Prostate gland (tissue), 2 donors: Measurements from ENCODE around the gene GAREM1.

Source experiments
- POLR2A ChIP-seq: fragments of 450-650 bp; IDR thresholded peaks from one replicate; pipeline ENCODE4 v1.6.1; 2016; ENCODE audit warnings: antibody characterized with exemption, mild to moderate bottlenecking
- TF ChIP-seq, protein P1 (sequence below), 4 experiments: fragments of 200-600 bp in 2 of 4; fragments of 450-650 bp in 2 of 4; sonication (generic) in 2 of 4; IDR thresholded peaks; 1 replicate in 3 of 4; 2 replicates in 1 of 4; pipeline ENCODE4 v1.5.1; 2016 to 2019; ENCODE audit warnings: antibody characterized with exemption in 4 of 4, mild to moderate bottlenecking in 2 of 4, moderate library complexity in 2 of 4

- TF ChIP-seq, protein P1, sequence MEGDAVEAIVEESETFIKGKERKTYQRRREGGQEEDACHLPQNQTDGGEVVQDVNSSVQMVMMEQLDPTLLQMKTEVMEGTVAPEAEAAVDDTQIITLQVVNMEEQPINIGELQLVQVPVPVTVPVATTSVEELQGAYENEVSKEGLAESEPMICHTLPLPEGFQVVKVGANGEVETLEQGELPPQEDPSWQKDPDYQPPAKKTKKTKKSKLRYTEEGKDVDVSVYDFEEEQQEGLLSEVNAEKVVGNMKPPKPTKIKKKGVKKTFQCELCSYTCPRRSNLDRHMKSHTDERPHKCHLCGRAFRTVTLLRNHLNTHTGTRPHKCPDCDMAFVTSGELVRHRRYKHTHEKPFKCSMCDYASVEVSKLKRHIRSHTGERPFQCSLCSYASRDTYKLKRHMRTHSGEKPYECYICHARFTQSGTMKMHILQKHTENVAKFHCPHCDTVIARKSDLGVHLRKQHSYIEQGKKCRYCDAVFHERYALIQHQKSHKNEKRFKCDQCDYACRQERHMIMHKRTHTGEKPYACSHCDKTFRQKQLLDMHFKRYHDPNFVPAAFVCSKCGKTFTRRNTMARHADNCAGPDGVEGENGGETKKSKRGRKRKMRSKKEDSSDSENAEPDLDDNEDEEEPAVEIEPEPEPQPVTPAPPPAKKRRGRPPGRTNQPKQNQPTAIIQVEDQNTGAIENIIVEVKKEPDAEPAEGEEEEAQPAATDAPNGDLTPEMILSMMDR (IDR thresholded peaks at IDR 0.05): no peak
- no peak for TF ChIP-seq POLR2A
Measured at GRCh38 chr18:32258148-32258547, 212.5 kb downstream of the GAREM1 start.
